ENCODE measurements around the gene EPB41.
"Not testable (repeated sequence)": the region's sequence is repeated elsewhere in the genome, so short reads cannot be mapped to it uniquely, and the experiment has no call there.

DNA sequence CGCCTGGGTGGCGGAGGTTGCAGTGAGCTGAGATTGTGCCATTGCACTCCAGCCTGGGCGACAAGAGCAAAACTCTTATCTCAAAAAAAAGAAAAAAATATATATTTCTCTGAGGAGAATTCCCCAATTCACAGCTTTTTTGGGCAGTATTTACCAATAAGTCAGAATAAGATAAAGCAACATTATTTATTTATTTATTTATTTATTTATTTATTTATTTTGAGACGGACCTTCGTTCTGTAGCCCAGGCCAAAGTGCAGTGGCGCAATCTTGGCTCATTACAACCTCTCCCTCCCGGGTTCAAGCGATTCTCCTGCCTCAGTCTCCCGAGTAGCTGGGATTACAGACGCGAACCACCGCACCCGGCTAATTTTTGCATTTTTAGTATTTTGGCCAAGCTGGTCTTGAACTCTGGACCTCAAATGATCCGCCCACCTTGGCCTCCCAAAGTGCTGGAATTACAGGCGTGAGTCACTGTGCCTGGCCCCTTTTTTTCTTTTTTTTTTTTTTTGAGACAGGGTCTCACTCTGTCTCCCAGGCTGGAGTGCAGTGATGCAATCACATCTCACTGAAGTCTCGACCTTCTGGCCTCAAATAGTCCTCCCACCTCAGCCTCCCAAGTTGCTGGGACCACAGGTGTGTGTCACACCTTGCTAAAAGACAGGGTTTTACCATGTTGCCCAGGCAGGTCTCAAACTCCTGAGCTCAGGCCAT lies 165.7 kb downstream of the EPB41 start:
- TF ChIP-seq CTCF, POLR2A, POLR2AphosphoS5 (IDR thresholded peaks at IDR 0.05): not testable (repeated sequence)

Data from prostate gland (tissue), 2 donors.